Measurements from ENCODE around the gene FAM181A.

FAM181A gene

DNA sequence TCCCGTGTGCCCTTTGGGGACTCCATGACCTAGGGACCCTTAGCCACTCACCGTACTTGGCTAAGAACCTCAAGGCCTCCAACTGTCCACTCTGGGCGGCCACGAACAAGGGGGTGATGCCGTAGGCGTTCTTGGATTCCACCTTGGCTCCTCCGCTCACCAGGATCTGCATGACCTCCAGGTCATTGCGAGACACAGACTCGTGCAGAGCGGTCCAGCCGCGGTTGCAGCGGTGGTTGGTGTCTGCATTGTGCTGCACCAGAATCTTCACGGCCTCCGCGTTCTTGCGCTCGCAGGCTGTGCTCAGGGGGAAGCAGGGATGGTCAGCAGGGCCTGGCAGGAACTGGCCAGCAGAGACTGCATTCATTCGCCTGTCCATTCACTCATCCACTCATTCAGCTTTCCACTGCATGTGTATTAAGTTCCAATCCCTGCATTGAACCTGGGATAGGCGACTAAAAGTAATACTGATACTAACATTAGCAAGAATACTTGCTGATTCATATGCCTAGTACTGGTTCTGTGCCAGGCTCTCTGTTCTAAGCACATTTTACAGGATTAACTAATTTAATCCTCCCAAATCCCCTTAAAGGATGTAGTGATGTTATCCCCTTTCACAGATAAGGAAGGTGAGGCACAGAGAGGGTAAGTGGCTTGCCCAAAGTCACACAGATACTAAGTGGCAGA, 23.9 kb downstream of the FAM181A start:
- DNase-seq (ENCODE audit: low read depth in 2 of 2): no peak

DNA sequence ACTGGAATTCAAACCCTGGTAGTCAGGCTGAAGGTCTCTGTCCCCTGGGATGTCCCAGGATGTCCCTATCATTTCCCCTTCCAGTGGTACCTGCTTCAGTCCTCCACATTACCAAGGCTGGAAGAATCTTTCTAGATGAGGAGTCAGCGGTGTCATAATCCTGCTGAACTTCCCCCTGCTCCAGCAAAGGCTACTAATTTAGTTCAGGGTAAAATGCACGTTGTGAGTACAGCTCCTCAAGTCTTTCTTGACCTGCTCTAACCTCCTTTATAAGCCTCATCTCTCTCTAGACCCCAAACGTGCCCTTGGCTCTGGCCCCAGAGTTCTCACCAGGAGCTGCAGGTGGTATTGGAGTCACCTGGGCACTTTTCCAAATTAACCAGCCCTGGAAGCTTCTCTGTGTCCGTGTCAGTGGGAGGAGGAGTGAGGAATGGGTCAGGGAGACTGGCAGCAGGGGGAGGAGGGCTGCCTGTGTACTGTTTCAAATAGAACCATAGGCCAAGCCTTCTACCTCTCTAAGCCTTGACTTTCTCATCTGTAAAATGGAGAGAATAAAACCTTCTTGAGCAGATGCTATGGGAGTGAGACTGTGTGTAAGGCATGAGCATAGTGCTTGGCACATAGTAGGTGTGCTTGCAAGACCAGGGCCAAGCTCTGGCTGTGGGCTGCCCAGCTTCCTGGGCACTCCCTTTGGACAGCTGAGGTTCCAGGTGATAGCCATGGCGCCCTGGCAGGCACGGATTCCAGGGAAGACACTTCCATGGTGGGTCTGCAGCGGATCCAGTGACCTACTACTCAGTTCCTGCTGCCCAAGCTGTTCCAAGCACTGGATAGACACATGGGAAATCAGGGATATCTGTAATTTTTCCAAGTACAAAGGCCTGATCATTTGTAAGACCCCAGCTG, 24.7 kb downstream of the FAM181A start:
- no peak for DNase-seq (ENCODE audit: low read depth in 2 of 2)

DNA sequence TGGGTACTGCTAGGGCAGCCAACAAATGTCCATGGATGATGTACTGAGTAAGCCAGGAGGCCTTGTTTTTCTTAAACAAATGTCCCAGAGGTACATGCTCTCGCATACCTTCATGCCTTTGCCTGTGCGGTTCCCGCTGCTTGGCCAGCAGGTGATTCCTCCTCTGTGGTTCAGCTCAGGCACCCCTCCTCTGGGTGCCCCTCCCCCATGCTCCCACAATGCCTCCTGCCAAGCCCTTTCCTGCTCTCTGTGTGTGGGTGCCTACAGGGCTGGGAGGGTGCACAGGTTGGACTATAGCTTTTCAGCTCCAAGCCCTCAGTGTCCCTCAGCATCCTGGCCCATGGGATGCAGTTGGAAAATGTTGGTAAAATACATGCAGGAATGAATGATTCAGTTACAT, 25.7 kb downstream of the FAM181A start:
- DNase-seq (ENCODE audit: low read depth in 2 of 2): no peak

DNA sequence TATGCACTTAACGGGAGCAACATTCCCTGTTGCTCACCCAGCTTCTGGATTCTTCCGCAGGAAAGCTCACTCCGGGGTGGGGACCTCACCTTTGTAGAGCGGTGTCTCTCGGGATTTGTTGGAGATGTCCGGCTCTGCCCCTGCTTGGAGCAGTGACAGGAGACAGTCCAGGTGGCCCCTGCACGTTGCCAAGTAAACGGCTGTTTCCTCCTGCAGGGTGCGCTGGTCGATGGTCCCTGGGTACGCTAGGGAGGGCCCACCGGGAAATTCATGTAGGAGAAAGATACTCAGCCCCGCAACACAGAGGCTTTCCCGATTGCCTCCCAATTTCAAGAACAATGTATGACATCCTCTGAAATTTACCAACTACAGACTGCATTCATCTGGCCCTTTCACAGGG, 26.1 kb downstream of the FAM181A start:
- no peak for DNase-seq (ENCODE audit: low read depth in 2 of 2)

DNA sequence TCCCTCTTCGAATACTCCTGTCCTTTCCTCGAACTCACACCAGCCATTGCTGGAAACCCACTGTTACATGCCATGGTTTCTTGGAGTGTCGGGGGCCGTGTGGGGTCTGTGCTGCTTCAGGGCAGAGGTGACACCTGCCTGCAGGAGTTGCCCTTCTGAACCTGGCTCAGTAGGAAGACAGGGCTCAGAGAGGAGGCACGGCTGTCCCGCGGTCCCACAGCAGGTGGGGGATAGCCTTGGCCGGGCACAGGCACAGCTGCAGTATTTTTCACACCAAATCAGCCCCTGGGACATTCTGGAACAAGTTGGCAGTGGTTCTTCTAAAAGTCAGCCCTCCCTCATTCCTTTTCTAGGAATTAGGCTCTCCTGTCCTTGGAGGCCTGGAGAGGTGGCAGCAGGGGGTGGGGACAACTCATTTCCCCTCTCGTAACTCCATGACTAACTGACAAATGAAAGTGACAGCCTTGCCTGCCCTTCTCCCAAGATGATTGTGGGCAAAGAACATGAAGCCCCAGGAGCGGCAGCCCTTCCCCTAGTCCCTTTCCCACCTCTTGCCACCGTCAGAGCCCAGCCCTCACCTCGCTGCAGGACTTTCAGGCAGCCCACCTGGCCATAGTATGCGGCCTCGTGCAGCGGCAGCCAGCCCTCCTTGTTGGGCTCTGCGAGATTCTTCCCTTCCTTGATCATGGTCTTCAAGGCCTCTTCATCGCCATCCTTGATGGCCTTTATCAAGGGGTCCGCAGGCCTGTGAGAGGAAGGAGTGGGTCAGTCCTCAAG, 26.8 kb downstream of the FAM181A start:
- DNase-seq (ENCODE audit: low read depth in 2 of 2): no peak

DNA sequence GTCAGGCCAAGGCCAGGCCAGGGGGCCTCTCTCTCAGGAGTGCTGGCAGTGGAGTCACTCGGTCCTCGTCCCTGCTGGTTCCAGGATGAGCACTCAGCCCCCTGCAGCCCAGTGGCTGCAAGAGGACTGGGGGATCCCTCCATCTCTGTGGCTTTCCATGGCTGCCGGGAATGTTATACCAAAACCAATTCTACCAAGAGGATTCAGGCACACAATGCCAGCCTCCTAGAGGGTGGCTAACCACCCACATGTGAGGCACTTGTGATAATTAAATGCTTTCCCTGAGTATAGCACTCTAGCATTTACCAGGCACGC, 27.3 kb downstream of the FAM181A start:
- no peak for DNase-seq (ENCODE audit: low read depth in 2 of 2)

DNA sequence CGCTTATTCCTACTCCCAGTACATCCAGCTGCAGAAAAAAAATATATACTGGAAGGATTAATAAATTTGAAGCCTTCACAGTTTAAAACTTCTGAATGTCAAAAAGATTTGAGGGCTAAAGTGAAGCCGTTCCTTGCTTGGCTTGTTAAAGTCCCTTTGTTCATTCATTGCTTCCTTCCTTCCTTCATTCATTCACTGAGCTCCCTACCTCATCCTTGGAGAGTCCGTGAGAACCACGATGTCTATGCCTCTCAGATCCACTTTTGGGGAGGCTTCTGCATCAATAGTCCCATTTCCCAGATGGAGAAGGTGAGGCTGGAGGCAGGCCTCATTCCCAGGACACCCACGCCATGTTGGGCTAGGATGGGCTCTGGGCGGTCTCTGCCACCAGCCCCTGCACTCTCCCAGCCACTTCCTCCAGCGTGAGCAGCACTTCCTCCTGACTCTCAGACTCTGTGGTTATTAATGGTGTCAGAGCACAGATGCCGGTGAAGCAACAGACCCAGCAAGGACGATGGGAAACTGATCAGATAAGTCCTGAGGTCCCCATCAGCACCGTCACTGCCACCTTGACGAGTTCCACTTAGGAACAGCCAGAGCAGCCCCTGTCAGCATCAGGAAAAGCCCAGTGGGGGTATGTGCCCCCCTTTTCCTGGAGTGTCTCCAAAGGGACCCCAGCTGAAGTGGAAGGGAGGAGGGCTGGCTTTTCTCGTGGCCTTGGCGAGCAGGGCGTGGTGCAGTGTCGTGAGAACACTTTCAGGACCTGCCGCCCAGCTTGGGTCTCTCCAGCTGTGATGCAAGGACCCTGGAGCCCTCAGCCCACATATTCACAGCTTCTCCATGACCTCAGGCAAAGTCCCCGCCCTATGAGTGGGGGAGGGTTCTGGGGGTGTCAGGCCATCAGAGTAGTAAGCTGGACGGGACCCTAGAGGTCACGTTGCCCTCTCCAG, 28.0 kb downstream of the FAM181A start:
- DNase-seq (ENCODE audit: low read depth in 2 of 2): no peak

DNA sequence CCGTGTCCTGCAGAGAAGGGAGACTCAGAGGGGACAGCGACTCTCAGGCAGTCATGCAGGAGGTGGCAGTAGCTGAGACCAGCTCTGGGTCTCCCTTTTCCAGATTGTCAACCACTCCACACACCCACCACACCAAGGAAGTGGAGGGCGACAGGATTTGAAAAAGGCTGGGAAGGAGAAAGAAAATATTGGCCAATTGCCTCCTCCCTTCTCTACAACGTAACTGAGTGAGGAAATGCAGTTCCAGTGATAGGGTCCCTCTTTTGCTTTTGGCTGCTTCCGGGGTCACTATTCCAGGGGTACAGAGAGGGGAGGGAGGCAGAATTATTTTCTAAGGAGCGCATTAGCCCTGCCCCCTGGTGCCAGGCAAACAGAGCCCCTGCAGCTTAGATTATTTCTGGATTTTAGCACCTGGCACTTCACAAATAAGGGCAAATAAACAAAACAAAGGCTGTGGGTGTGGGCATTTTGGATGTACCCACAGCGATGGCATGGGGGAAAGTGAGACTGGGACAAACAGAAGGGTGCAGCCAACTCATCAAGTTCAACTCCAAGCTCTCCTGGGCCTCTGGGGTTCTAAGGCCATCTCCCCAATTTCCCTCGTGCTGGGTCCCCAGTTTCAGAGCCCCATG, 28.8 kb downstream of the FAM181A start:
- no peak for DNase-seq (ENCODE audit: low read depth in 2 of 2)

DNA sequence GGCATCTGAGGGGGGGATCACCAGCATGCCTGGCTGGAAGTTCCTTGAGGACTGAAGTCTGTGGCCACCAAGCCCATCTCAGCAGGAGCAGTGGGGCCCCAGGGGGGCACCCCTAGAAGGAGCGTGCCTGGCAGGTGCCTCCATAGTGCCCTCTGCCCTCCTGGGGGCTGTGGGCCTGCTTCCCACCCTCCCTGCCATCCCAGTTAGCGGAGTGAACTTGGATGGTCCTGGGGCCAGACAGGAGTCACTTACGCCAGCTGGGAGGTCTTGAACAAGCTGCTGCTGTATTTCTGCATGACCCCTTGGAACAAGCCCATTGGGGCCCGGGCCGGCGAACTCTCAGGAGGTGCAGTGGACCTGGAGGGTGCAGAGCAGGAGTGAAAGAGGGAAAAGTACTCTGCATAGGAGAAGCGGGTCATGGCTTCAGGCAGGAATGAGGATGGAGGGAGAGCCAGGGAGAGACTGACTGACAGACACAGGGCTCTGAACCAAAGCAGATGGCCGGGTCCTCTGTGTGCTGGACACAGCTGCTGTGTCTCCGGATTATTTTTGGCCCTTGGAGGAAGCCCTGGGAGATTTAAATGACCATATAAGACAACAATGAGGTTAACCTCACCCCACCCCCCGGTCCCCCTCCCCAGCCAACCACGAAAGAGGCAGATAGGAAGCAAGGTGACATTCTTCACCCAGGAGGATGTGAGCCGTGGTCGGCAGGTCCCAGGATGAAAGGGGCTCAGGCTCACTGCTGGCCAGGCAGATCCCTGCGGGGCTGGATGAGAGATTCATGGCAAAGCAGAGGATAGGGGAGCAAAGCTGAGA, 29.6 kb downstream of the FAM181A start:
- no peak for DNase-seq (ENCODE audit: low read depth in 2 of 2)

DNA sequence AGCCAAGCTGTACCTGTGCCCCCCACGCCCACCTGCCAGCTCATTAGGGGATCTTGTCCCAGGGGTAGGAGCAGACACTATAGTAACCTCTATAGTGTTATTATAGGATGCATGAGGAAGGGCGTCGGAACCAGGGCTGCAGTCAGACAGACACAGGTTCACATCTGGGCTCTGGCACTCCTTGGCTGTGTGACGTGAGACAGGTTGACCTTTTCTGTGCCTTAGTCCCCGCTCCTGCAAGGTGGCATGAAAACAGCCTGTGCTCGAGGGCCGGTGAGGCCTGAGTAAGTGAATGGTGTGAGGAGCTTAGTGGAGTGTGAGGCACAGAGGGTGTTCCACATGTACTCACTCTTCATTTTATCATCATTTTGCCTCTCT, 30.2 kb downstream of the FAM181A start:
- no peak for DNase-seq (ENCODE audit: low read depth in 2 of 2)

DNA sequence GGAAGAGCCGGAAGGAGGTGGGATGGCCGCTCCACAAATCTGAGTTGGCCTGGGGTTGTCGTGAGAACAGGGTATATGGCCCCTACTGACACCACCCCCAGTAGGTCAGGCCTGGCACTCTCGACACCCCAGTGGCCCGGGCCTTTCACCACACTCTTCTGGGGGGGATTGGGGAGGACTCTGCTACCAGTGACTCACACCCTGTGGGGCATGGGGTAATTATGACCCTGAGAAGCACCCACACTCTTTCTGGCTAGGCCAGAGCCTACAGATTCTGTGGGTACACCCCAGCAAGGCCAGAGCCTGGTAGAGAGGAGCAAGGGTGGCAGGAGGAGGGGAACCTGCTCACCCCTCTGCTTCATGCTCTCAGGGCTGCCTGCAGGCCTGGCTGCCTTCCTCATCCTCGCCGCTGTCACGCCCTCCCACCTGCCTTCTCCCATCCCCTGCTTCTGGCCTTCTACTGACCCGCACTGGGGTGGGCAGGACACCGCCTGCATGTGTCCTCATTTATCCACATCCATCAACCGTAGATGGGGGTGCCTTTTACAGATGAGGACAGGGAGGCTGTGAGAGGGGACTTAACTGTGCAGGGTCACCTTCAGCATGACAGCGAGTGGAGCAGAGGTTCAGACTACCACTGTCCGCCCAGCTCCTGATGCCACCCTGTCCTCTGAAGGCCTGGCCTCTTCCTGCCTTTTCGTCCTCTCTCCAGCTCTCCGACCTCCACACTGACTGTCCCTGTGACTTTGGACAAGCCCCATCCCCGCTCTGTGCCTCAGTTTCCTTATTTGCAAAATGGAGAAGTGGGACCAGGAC, 30.8 kb downstream of the FAM181A start:
- DNase-seq (ENCODE audit: low read depth in 2 of 2): no peak

DNA sequence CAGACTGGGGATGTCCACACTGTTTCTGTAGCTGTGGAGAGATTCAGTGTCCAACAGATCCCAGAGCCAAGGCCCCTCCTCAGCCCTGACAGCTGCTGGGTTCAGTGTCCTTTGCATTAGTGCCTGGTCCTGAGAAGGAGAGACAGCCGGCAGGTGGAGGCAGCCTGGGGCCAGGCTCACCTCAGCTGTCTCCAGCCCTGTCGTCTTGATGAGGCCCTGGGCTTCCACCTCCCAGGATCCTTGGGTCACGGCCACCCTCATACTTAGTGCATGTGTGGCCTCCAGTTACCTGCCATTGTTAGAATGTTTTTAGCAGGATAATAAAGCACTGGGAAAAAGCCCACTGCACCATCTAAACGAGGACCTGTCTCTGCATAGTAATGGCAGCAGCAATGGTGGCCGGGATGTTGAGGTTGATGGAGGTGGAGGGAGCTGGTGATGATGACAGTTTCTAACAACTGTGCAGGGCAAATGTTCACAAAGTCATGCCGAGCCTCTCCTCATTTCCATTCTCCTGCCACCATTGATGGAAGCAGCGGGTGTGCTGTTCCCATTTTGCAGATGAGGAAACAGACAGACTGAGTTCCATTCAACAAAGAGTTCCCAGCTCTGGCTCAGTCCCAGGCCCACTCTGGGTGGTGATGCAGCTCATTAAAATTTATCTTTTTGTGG, 31.6 kb downstream of the FAM181A start:
- DNase-seq (ENCODE audit: low read depth in 2 of 2): no peak

DNA sequence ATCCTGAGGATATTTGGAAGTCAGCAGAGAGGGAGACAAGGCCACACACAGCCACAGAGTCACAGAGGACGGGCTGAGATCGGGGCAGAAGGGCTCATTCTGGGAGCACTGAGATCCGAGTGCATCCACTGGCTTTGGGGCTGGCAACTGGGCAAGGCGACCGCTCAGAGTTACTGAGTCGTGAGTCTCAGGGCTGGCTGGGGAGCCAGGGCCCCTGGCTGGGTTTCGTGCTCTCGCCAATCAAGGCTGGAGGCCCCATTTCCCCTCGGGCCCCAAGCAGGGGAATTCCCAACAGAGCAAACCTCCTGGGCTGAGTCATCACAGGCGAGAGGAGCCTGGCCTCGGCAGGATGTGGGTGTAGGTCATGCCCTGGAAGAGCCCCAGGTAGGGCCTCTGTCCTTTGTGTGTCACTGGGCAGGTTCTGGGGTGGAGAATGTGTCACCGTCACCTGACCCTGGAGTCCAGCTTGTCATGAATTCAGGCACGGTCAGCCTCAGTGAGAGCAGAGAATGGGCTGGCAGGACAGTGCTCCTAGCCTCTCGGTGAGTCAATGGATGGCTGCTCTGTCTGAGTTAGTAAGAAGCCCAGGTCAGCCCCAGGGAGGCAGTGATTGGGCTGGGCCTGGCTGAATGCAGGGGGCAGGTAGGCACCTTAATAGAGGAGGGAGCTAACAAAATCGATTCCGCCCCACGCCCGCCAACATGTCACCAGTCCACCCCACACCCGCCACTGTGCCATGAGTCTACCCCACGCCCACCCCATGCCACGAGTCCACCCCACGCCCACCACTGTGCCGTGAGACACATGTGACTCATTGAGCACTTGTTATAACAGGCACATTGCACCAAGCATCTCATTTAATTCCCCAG, 32.3 kb downstream of the FAM181A start:
- DNase-seq (ENCODE audit: low read depth in 2 of 2): peak; percentile 46 to 50

DNA sequence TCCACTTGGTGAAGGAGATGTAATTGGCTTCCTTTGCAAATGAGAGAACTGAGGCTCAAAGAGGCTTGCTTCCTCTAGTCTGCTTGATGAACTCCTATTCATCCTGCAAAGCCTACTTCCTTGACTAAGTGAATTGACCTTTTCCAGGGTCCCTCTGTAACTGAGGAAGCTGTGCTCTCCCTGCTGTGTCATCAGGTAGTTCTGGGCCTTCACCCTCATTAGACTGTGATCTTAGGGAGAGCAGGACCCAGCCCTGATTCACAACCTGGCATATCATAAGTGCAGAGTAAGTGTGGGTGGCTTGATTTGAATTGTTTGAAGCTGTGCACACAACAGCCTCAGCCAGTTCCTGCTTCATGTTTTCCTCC, 32.9 kb downstream of the FAM181A start:
- no peak for DNase-seq (ENCODE audit: low read depth in 2 of 2)

DNA sequence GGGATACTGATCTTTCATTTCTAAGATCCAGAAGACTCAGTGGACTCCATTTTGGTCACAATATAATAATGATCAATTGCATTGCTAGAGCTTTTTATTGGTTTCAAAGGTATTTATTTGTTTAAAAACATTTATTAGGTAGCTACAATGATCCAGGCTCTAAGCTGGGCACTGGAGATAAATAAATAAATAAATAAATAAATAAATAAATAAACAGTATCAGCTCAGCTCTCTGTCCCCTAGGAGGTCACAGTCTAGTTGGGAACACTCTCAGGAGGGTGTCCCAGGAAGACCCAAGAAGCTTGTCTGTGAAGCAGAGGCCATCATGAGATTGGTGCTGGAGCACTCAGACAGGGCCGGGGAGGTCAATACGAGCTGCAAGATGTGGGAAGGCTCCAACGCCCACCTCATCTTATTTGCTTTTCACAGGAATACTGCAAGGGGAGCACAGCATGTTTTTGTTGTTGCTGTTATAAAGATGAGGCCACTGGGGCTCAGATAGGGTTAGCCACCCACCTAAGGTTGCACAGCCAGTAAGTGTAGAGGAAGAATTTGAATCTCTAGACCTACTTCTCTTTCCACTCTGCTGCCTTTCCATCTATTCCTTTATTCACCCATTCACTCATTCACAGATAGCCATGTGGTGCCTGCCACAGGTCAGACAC, 33.8 kb downstream of the FAM181A start:
- no peak for DNase-seq (ENCODE audit: low read depth in 2 of 2)

DNA sequence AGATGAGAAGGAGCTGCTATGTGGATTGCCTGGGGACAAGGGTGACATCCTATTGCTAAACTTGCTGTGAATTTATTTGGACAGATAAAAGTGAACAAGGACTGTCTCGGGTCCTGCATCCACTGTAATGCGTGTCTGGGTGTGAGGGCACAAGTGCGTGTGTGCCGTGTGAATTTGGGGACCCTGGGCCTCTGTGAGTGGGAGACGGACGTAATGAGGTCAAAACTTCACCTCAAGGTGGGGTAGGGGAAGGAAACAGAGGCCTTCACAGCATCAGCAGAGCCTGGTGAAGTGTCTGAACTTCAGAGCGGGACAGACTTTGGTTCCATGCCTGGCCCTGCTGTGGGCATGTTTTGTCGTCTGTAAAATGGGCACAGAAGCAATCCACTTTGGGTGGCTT, 34.5 kb downstream of the FAM181A start:
- no peak for DNase-seq (ENCODE audit: low read depth in 2 of 2)
